K562 (cell line): ENCODE measurements around the gene HMGXB3. TPM values are rescaled to one million over a fixed set of nuclear protein-coding genes. Genes with fewer than 3 reads are reported as not detected.

Experiments used
- CXXC5 ChIP-seq: fragments of 250-450 bp; sonication (Bioruptor Pico); IDR thresholded peaks from 2 replicates; pipeline ENCODE4 v1.8.0; 2022; ENCODE audit warnings: inconsistent platforms, mild to moderate bottlenecking, moderate library complexity
- DMBX1 ChIP-seq: fragments of 250-450 bp; sonication (Bioruptor Pico); IDR thresholded peaks from 2 replicates; pipeline ENCODE4 v1.8.0; 2022; ENCODE audit warnings: inconsistent platforms, mild to moderate bottlenecking, moderate library complexity, borderline replicate concordance
- HDAC1 ChIP-seq, 2 experiments: fragments of 450-650 bp; IDR thresholded peaks; 2 replicates each; pipeline ENCODE4 v1.6.1; 2016 to 2017; ENCODE audit warnings: inconsistent platforms in 1 of 2, mild to moderate bottlenecking in 1 of 2, moderate library complexity in 1 of 2
- NFE2 ChIP-seq: IDR thresholded peaks from 2 replicates; pipeline ENCODE4 v1.6.1; 2014; ENCODE audit warnings: antibody characterized with exemption, low read depth
- SP1 ChIP-seq: sonication (generic); formaldehyde crosslinking; IDR thresholded peaks from 2 replicates; pipeline ENCODE4 v1.8.1; 2022; ENCODE audit warnings: mild to moderate bottlenecking, missing genetic modification reagents
- SRF ChIP-seq, 2 experiments: fragments of 250-450, 450-650 bp in 1 of 2; sonication (Bioruptor Pico) in 1 of 2; sonication (generic) in 1 of 2; formaldehyde crosslinking; IDR thresholded peaks; 2 replicates each; pipeline versions ENCODE4 v1.5.0 to v1.5.1; 2020 to 2022; ENCODE audit warnings: mild to moderate bottlenecking in 1 of 2, missing genetic modification reagents in 1 of 2
- ZNF239 ChIP-seq: fragments of 250-450 bp; sonication (Bioruptor Pico); IDR thresholded peaks from 2 replicates; pipeline ENCODE4 v1.4.0; 2020; ENCODE audit warnings: mild to moderate bottlenecking
- ZNF584 ChIP-seq: fragments of 200-800 bp; sonication (Bioruptor generic); IDR thresholded peaks from 2 replicates; pipeline ENCODE4 v1.6.1; 2016; ENCODE audit warnings: low read depth, mild to moderate bottlenecking, missing genetic modification characterization, missing compliant biosample characterization
- polyA plus RNA-seq, 8 experiments: library from polyadenylated mRNA; depleted of rRNA in 4 of 8; stranded (reverse) in 5 of 8; unstranded in 3 of 8; fragments of >200 nt; fragmentation: Nextera tagmentation in 2 of 8; fragmentation: Illumina TruSeq in 1 of 8; extraction: Ambion mirVana in 2 of 8; extraction: Trizol in 1 of 8; gene quantifications; 2 replicates each; pipeline versions ENCODE4 v1.2.1 to v1.2.3, GENCODE V29; 2011 to 2014; ENCODE audit warnings: inconsistent platforms in 1 of 8, missing spikeins in 1 of 8
- total RNA-seq, 7 experiments: library from RNA; depleted of rRNA in 6 of 7; stranded (reverse); fragments of >200 nt in 6 of 7; fragmentation: Illumina TruSeq in 2 of 7; extraction: Trizol in 2 of 7; gene quantifications; 2 replicates each; pipeline versions ENCODE4 v1.2.1 to v1.2.3, GENCODE V29; 2011 to 2021; ENCODE audit warnings: low replicate concordance in 1 of 7
- TF ChIP-seq, protein P1 (sequence below): fragments of 450-650 bp; IDR thresholded peaks from 2 replicates; pipeline ENCODE4 v1.6.1; 2016; ENCODE audit warnings: borderline replicate concordance
- TF ChIP-seq, protein P2 (sequence below): sonication (generic); formaldehyde crosslinking; IDR thresholded peaks from 2 replicates; pipeline ENCODE4 v1.8.0; 2022; ENCODE audit warnings: mild to moderate bottlenecking, missing genetic modification reagents
- TF ChIP-seq, protein P3 (sequence below): fragments of 450-650 bp; conservative IDR thresholded peaks from 2 replicates; pipeline ENCODE4 v1.6.1; 2016; ENCODE audit warnings: missing genetic modification characterization, low read depth, mild to moderate bottlenecking, missing compliant biosample characterization, moderate library complexity
- TF ChIP-seq, protein P4 (sequence below), 2 experiments: fragments of 450-650 bp; IDR thresholded peaks; 2 replicates each; pipeline ENCODE4 v1.6.1; 2016; ENCODE audit warnings: mild to moderate bottlenecking in 2 of 2, borderline replicate concordance in 1 of 2, low read depth in 1 of 2, moderate library complexity in 1 of 2
- TF ChIP-seq, protein P5 (sequence below): sonication (generic); IDR thresholded peaks from 2 replicates; pipeline ENCODE4 v1.6.1; 2016

Gene HMGXB3
- total and polyA plus RNA-seq, 9 of the 15 experiments (the other 6 are each of a cell fraction or from before 2014, with no cell fraction given) = 1.8 to 44.1 (median 32.2) TPM

DNA sequence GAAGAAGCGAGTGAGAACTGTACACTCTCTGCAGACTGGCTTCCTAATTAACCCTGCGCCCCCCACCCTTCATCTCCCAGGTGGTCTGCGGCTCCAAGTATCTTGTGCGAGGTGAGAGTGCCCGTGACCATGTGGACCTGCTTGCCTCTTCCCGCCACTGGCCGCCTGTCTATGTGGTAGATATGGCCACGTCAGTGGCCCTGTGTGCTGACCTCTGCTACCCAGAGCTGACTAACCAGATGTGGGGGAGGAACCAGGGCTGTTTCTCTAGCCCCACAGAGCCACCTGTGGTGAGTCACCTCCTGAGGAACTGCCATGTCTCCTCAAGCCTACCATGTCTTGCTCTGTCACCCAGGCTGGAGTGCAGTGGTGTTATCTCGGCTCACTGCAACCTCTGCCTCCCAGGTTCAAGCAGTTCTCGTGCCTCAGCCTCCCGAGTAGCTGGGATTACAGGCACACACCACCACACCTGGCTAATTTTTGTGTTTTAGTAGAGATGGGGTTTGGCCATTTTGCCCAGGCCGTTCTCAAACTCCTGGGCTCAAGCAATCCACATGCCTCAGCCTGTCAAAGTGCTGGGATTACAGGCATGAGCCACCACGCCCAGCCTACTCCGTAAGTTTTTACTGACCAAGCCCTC lies 49.8 kb downstream of the HMGXB3 start (continued):
- TF ChIP-seq, protein P1, sequence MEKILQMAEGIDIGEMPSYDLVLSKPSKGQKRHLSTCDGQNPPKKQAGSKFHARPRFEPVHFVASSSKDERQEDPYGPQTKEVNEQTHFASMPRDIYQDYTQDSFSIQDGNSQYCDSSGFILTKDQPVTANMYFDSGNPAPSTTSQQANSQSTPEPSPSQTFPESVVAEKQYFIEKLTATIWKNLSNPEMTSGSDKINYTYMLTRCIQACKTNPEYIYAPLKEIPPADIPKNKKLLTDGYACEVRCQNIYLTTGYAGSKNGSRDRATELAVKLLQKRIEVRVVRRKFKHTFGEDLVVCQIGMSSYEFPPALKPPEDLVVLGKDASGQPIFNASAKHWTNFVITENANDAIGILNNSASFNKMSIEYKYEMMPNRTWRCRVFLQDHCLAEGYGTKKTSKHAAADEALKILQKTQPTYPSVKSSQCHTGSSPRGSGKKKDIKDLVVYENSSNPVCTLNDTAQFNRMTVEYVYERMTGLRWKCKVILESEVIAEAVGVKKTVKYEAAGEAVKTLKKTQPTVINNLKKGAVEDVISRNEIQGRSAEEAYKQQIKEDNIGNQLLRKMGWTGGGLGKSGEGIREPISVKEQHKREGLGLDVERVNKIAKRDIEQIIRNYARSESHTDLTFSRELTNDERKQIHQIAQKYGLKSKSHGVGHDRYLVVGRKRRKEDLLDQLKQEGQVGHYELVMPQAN = peak; percentile 67; the same call in 1 of the 2 replicates
- peak in 1 of 2 experiments; percentile 22; a peak in 1 of 4 replicates for TF ChIP-seq SRF (CRISPR knock-in tag; IDR thresholded peaks at IDR 0.05)
- TF ChIP-seq, protein P2, sequence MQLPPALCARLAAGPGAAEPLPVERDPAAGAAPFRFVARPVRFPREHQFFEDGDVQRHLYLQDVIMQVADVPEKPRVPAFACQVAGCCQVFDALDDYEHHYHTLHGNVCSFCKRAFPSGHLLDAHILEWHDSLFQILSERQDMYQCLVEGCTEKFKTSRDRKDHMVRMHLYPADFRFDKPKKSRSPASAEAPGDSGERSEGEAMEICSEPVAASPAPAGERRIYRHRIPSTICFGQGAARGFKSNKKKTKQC (CRISPR knock-in tag) = peak; percentile 79; the same call in 1 of the 2 replicates
- TF ChIP-seq, protein P3, sequence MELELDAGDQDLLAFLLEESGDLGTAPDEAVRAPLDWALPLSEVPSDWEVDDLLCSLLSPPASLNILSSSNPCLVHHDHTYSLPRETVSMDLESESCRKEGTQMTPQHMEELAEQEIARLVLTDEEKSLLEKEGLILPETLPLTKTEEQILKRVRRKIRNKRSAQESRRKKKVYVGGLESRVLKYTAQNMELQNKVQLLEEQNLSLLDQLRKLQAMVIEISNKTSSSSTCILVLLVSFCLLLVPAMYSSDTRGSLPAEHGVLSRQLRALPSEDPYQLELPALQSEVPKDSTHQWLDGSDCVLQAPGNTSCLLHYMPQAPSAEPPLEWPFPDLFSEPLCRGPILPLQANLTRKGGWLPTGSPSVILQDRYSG (tag) = 0 out of 2 replicates have a peak, but pooled peaks have one; percentile 32
- TF ChIP-seq, protein P4, sequence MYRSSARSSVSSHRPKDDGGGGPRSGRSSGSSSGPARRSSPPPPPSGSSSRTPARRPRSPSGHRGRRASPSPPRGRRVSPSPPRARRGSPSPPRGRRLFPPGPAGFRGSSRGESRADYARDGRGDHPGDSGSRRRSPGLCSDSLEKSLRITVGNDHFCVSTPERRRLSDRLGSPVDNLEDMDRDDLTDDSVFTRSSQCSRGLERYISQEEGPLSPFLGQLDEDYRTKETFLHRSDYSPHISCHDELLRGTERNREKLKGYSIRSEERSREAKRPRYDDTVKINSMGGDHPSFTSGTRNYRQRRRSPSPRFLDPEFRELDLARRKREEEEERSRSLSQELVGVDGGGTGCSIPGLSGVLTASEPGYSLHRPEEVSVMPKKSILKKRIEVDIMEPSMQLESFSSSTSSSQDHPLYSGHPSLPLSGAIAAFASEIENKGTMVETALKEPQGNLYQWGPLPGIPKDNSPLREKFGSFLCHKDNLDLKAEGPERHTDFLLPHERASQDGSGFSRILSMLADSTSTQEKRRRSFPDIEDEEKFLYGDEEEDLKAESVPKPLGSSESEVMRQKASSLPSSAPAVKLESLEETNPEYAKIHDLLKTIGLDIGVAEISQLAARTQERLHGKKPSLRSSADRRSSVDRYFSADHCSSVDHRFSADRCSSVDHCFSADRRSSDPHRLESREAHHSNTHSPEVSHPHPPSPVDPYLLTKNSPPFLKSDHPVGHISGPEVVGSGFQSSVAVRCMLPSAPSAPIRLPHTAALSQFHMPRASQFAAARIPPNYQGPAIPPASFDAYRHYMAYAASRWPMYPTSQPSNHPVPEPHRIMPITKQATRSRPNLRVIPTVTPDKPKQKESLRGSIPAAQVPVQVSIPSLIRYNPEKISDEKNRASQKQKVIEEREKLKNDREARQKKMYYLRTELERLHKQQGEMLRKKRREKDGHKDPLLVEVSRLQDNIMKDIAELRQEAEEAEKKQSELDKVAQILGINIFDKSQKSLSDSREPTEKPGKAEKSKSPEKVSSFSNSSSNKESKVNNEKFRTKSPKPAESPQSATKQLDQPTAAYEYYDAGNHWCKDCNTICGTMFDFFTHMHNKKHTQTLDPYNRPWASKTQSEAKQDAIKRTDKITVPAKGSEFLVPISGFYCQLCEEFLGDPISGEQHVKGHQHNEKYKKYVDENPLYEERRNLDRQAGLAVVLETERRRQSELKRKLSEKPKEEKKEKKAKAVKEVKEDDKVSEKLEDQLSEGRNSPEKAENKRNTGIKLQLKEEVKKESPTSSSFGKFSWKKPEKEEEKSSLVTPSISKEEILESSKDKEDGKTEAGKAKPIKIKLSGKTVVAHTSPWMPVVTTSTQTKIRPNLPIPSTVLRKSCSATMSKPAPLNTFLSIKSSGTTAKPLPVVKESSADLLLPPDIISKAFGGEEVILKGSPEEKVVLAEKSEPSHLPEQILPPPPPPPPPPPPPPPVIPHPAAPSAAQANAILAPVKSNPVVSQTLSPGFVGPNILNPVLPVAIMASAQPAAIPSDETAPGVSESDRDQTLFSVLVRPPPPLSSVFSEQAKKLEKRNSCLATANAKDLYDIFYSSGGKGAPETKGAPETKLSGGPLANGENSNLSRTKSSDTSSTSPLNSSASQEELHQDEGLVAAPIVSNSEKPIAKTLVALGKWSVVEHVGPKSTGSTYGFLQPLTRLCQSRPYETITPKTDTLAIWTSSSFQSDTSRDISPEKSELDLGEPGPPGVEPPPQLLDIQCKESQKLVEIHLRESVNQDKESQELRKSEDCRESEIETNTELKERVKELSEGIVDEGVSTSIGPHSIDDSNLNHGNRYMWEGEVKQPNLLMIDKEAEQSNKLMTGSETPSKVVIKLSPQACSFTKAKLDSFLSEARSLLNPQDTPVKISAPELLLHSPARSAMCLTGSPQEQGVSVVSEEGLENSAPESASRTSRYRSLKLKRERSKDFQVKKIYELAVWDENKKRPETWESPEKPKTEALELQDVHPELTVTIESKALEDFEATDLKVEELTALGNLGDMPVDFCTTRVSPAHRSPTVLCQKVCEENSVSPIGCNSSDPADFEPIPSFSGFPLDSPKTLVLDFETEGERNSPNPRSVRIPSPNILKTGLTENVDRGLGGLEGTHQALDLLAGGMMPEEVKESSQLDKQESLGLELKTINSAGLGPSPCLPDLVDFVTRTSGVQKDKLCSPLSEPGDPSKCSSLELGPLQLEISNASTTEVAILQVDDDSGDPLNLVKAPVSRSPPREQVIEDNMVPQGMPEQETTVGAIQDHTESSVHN (IDR thresholded peaks at IDR 0.05; ENCODE audit: borderline replicate concordance in 1 of 2, low read depth in 1 of 2) = peak in 1 of 2 experiments; percentile 89; a peak in 2 of 4 replicates
- peak; percentile 45; the same call in 1 of the 2 replicates for TF ChIP-seq SP1
- TF ChIP-seq, protein P5, sequence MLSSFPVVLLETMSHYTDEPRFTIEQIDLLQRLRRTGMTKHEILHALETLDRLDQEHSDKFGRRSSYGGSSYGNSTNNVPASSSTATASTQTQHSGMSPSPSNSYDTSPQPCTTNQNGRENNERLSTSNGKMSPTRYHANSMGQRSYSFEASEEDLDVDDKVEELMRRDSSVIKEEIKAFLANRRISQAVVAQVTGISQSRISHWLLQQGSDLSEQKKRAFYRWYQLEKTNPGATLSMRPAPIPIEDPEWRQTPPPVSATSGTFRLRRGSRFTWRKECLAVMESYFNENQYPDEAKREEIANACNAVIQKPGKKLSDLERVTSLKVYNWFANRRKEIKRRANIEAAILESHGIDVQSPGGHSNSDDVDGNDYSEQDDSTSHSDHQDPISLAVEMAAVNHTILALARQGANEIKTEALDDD = peak; percentile 98
- peak; percentile 89 for TF ChIP-seq DMBX1
- TF ChIP-seq NFE2 = peak; percentile 80
- peak; percentile 10; the same call in 1 of the 2 replicates for TF ChIP-seq ZNF239 (CRISPR knock-in tag)
- TF ChIP-seq CXXC5 (CRISPR knock-in tag) = peak; percentile 81
- peak in 1 of 2 experiments; percentile 91; a peak in 2 of 4 replicates for TF ChIP-seq HDAC1 (IDR thresholded peaks at IDR 0.05)
- peak; percentile 66 for TF ChIP-seq ZNF584
